Measurements from ENCODE around the gene STRIP1.

DNA sequence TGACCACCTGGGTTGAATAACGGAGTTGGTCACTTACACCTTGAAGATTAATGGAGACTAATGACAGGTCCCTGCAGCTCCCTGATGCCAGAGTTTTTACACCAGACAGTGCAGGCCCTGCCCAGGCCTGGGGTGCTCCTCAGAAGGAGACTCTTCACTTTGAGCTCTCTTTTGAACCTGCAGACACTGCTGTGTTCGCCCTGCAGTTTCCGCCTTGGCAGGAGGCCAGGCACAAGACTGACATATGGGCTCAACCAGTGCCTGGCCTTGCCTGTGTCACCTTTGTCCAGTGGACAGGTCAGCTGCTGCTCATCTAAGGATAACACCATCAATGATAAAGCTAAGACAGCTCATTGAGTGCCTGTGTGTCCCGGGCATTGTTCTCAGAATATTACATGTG lies 5.2 kb downstream of the STRIP1 start:
- no peak for TF ChIP-seq EZH2phosphoT487 (conservative IDR thresholded peaks at IDR 0.05; ENCODE audit: low read length)
- TF ChIP-seq, protein P1, sequence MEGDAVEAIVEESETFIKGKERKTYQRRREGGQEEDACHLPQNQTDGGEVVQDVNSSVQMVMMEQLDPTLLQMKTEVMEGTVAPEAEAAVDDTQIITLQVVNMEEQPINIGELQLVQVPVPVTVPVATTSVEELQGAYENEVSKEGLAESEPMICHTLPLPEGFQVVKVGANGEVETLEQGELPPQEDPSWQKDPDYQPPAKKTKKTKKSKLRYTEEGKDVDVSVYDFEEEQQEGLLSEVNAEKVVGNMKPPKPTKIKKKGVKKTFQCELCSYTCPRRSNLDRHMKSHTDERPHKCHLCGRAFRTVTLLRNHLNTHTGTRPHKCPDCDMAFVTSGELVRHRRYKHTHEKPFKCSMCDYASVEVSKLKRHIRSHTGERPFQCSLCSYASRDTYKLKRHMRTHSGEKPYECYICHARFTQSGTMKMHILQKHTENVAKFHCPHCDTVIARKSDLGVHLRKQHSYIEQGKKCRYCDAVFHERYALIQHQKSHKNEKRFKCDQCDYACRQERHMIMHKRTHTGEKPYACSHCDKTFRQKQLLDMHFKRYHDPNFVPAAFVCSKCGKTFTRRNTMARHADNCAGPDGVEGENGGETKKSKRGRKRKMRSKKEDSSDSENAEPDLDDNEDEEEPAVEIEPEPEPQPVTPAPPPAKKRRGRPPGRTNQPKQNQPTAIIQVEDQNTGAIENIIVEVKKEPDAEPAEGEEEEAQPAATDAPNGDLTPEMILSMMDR (IDR thresholded peaks at IDR 0.05; ENCODE audit: insufficient read depth, low read length, poor library complexity, severe bottlenecking), result no peak

Measured in SU-DHL-6 (cell line).